H9 (cell line): ENCODE data around the gene BANP. TPM values are rescaled to one million over a fixed set of nuclear protein-coding genes. Genes with fewer than 3 reads are reported as not detected.

ENCODE experiments used
- DNase-seq: peaks from one replicate; pipeline ENCODE4 v3.0.0-alpha.2; 2017
- H2AFZ ChIP-seq: one replicate; pipeline ENCODE4 v1.6.1; 2013; ENCODE audit warnings: mild to moderate bottlenecking, low read length, control low read depth, moderate library complexity
- H2AK5ac ChIP-seq: 2 replicates; pipeline ENCODE4 v1.6.1; 2013; ENCODE audit warnings: low read length, control low read depth, mixed read lengths; ENCODE audit not compliant: insufficient read length
- H2BK120ac ChIP-seq: one replicate; pipeline ENCODE4 v1.6.1; 2013; ENCODE audit warnings: low read depth, mild to moderate bottlenecking, low read length, control low read depth, inconsistent platforms; ENCODE audit not compliant: poor library complexity, severe bottlenecking
- H2BK12ac ChIP-seq: 2 replicates; pipeline ENCODE4 v1.6.1; 2013; ENCODE audit warnings: low read length, control low read depth, mixed read lengths, low read depth; ENCODE audit not compliant: insufficient read length
- H2BK15ac ChIP-seq: 2 replicates; pipeline ENCODE4 v1.6.1; 2013; ENCODE audit warnings: low read depth, low read length, control low read depth
- H2BK20ac ChIP-seq: one replicate; pipeline ENCODE4 v1.6.1; 2013; ENCODE audit warnings: low read depth, mild to moderate bottlenecking, low read length, control low read depth, inconsistent platforms; ENCODE audit not compliant: poor library complexity, severe bottlenecking
- H2BK5ac ChIP-seq: 2 replicates; pipeline ENCODE4 v1.6.1; 2013; ENCODE audit warnings: low read length, control low read depth, mixed read lengths; ENCODE audit not compliant: insufficient read length
- H3K14ac ChIP-seq: 2 replicates; pipeline ENCODE4 v1.6.1; 2013; ENCODE audit warnings: low read length, control low read depth; ENCODE audit not compliant: insufficient read depth
- H3K18ac ChIP-seq: 2 replicates; pipeline ENCODE4 v1.6.1; 2013; ENCODE audit warnings: low read depth, mild to moderate bottlenecking, mixed read lengths, low read length, control low read depth; ENCODE audit not compliant: insufficient read length
- H3K23ac ChIP-seq: 2 replicates; pipeline ENCODE4 v1.6.1; 2013; ENCODE audit warnings: low read length, control low read depth, mixed read lengths, low read depth; ENCODE audit not compliant: insufficient read length
- H3K23me2 ChIP-seq: 2 replicates; pipeline ENCODE4 v1.6.1; 2013; ENCODE audit warnings: low read depth, mild to moderate bottlenecking, mixed read lengths, low read length, control low read depth; ENCODE audit not compliant: insufficient read length, poor library complexity, severe bottlenecking
- H3K27ac ChIP-seq: 2 replicates; pipeline ENCODE4 v1.5.1; 2013; ENCODE audit warnings: low read length, control low read depth, mixed read lengths, low read depth; ENCODE audit not compliant: insufficient read length
- H3K27me3 ChIP-seq: 2 replicates; pipeline ENCODE4 v1.6.1; 2013; ENCODE audit warnings: low read length, control low read depth, inconsistent platforms; ENCODE audit not compliant: insufficient read depth
- H3K4ac ChIP-seq: 2 replicates; pipeline ENCODE4 v1.6.1; 2013; ENCODE audit warnings: low read depth, mild to moderate bottlenecking, control low read depth, inconsistent platforms, low read length, moderate library complexity
- H3K4me1 ChIP-seq: 2 replicates; pipeline ENCODE4 v1.6.1; 2013; ENCODE audit warnings: low read length, control low read depth, inconsistent platforms; ENCODE audit not compliant: insufficient read depth
- H3K4me2 ChIP-seq: 2 replicates; pipeline ENCODE4 v1.6.1; 2013; ENCODE audit warnings: low read length, control low read depth, mixed read lengths; ENCODE audit not compliant: insufficient read length, insufficient read depth
- H3K56ac ChIP-seq: 2 replicates; pipeline ENCODE4 v1.6.1; 2013; ENCODE audit warnings: low read depth, mild to moderate bottlenecking, mixed read lengths, low read length, control low read depth; ENCODE audit not compliant: insufficient read length
- H3K79me1 ChIP-seq: 2 replicates; pipeline ENCODE4 v1.6.1; 2013; ENCODE audit warnings: low read depth, mild to moderate bottlenecking, moderate library complexity, low read length, control low read depth, inconsistent platforms; ENCODE audit not compliant: insufficient read depth, poor library complexity, severe bottlenecking
- H3K79me2 ChIP-seq: 2 replicates; pipeline ENCODE4 v1.6.1; 2013; ENCODE audit warnings: low read length, control low read depth, inconsistent platforms; ENCODE audit not compliant: insufficient read depth
- H3K9ac ChIP-seq: 2 replicates; pipeline ENCODE4 v1.6.1; 2013; ENCODE audit warnings: low read length, control low read depth, mixed read lengths; ENCODE audit not compliant: insufficient read length; ENCODE audit errors: extremely low read depth
- H3K9me3 ChIP-seq: one replicate; pipeline ENCODE4 v1.6.1; 2013; ENCODE audit warnings: low read depth, low read length, inconsistent platforms; ENCODE audit not compliant: control insufficient read depth
- H3T11ph ChIP-seq: one replicate; pipeline ENCODE4 v1.6.1; 2013; ENCODE audit warnings: mild to moderate bottlenecking, low read length, control low read depth, inconsistent platforms
- H4K20me1 ChIP-seq: one replicate; pipeline ENCODE4 v1.6.1; 2013; ENCODE audit not compliant: control insufficient read depth, insufficient read length, insufficient read depth
- H4K5ac ChIP-seq: 2 replicates; pipeline ENCODE4 v1.6.1; 2013; ENCODE audit warnings: low read depth, mild to moderate bottlenecking, mixed read lengths, low read length, control low read depth; ENCODE audit not compliant: insufficient read length
- H4K8ac ChIP-seq: replicated peaks from 2 replicates; pipeline ENCODE4 v1.6.1; 2013; ENCODE audit warnings: low read length, control low read depth, mixed read lengths, low read depth; ENCODE audit not compliant: insufficient read length
- H4K91ac ChIP-seq: 2 replicates; pipeline ENCODE4 v1.6.1; 2013; ENCODE audit warnings: low read depth, mild to moderate bottlenecking, moderate library complexity, mixed read lengths, low read length, control low read depth; ENCODE audit not compliant: insufficient read length
- H3K27ac Mint-ChIP-seq, 3 experiments: 2 replicates in 2 of 3; 3 replicates in 1 of 3; pipeline ENCODE4 v1.8.0; 2020 to 2021; ENCODE audit warnings: mixed read lengths in 3 of 3, mild to moderate bottlenecking in 1 of 3, moderate library complexity in 1 of 3
- H3K27me3 Mint-ChIP-seq: 2 replicates; pipeline ENCODE4 v1.8.0; 2021; ENCODE audit warnings: low read depth, mild to moderate bottlenecking, moderate library complexity, mixed read lengths
- H3K36me3 Mint-ChIP-seq, 3 experiments: 2 replicates in 2 of 3; 3 replicates in 1 of 3; pipeline ENCODE4 v1.8.0; 2020 to 2021; ENCODE audit warnings: low read depth in 3 of 3, mixed read lengths in 3 of 3; ENCODE audit not compliant: insufficient read depth in 1 of 3
- H3K4me1 Mint-ChIP-seq, 2 experiments: 2 replicates each; pipeline ENCODE4 v1.8.0; 2020; ENCODE audit warnings: mixed read lengths in 2 of 2
- H3K4me3 Mint-ChIP-seq, 2 experiments: 2 replicates in 1 of 2; 3 replicates in 1 of 2; pipeline ENCODE4 v1.8.0; 2020 to 2021; ENCODE audit warnings: mild to moderate bottlenecking in 2 of 2, mixed read lengths in 2 of 2, moderate library complexity in 1 of 2
- H3K9me3 Mint-ChIP-seq, 2 experiments: 2 replicates in 1 of 2; 3 replicates in 1 of 2; pipeline ENCODE4 v1.8.0; 2020; ENCODE audit warnings: mild to moderate bottlenecking in 2 of 2, mixed read lengths in 2 of 2, moderate library complexity in 1 of 2
- WGBS: extraction: QIAGEN DNeasy Blood & Tissue Kit; methylation state at CpG from one replicate; pipeline ENCODE4 v1.1.7; 2013; ENCODE audit warnings: missing lambda C conversion rate, low lambda C conversion rate, mixed read lengths; ENCODE audit not compliant: insufficient read length; ENCODE audit errors: extremely low coverage; 5-methylcytosine and 5-hydroxymethylcytosine counted together
- total RNA-seq: library from RNA; stranded (reverse); gene quantifications from 2 replicates; pipeline ENCODE4 v1.2.1, GENCODE V29; 2021
- TF ChIP-seq, protein P1 (sequence below): fragments of 200-600 bp; sonication (generic); conservative IDR thresholded peaks from 3 replicates; pipeline ENCODE4 v1.8.0; 2021; ENCODE audit warnings: antibody characterized with exemption, mild to moderate bottlenecking

The BANP gene
- total RNA-seq, 1 experiment from 2014 or later = 24.9 TPM

DNA sequence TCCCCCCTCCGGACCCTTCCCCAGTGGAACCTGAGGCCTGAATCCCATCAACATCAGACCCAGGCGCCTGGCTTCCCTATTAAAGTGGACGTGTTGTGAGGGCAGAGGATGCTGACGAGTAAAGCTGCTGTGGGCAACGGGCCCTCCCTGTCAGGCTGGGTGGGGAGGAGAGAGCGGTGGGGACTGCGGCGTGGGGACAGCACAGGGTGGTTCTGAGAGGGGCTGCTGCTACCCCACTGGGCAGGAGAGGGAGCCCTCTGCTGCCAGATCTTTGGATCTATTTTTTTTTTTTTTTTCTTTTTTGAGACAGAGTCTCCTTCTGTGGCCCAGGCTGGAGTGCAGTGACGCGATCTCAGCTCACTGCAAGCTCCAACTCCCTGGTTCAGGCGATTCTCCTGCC, 20.8 kb upstream of the BANP start:
- no peaks in the 10 kb centered on the region for H4K20me1 ChIP-seq
- Mint-ChIP-seq H3K27me3 (peaks cover 12% of the 10 kb centered on the region), H3K9me3 (peaks cover 2 to 3% of the 10 kb centered on the region in 2 experiments; a peak in 3 of 5 replicates), H3K4me1 (peaks cover 7 to 18% of the 10 kb centered on the region in 2 experiments), H3K27ac (no peak overlapping the region; a peak in 1 of 7 replicates), H3K36me3 (no peaks in the 10 kb centered on the region), H3K4me3 (no peak overlapping the region)
- no peak overlapping the region for H3K23ac ChIP-seq
- no peak overlapping the region for H2BK20ac ChIP-seq
- no peaks in the 10 kb centered on the region for H3K9me3 ChIP-seq
- no peak overlapping the region for H3T11ph ChIP-seq
- H3K27me3 ChIP-seq = no peaks in the 10 kb centered on the region
- H3K79me1 ChIP-seq = no peaks in the 10 kb centered on the region
- H3K14ac ChIP-seq = no peak overlapping the region
- H3K79me2 ChIP-seq = no peaks in the 10 kb centered on the region
- H2BK120ac ChIP-seq = no peak overlapping the region
- no peaks in the 10 kb centered on the region for H3K23me2 ChIP-seq
- H2BK12ac ChIP-seq = no peak overlapping the region
- WGBS = no CpG with 5 or more reads among the region's 11 CpGs
- no peak overlapping the region for H4K91ac ChIP-seq
- peak; percentile 48 for DNase-seq
- no peak overlapping the region for H4K8ac ChIP-seq
- TF ChIP-seq, protein P1, sequence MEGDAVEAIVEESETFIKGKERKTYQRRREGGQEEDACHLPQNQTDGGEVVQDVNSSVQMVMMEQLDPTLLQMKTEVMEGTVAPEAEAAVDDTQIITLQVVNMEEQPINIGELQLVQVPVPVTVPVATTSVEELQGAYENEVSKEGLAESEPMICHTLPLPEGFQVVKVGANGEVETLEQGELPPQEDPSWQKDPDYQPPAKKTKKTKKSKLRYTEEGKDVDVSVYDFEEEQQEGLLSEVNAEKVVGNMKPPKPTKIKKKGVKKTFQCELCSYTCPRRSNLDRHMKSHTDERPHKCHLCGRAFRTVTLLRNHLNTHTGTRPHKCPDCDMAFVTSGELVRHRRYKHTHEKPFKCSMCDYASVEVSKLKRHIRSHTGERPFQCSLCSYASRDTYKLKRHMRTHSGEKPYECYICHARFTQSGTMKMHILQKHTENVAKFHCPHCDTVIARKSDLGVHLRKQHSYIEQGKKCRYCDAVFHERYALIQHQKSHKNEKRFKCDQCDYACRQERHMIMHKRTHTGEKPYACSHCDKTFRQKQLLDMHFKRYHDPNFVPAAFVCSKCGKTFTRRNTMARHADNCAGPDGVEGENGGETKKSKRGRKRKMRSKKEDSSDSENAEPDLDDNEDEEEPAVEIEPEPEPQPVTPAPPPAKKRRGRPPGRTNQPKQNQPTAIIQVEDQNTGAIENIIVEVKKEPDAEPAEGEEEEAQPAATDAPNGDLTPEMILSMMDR = peak; percentile 55
- H3K4ac ChIP-seq = no peak overlapping the region
- H3K4me2 ChIP-seq = no peak overlapping the region
- no peak overlapping the region for H3K27ac ChIP-seq
- no peaks in the 10 kb centered on the region for H3K4me1 ChIP-seq
- H3K56ac ChIP-seq = no peak overlapping the region
- no peak overlapping the region for H2BK15ac ChIP-seq
- no peak overlapping the region for H2AFZ ChIP-seq
- no peak overlapping the region for H4K5ac ChIP-seq
- H3K9ac ChIP-seq = no peak overlapping the region
- H2BK5ac ChIP-seq = no peak overlapping the region
- no peak overlapping the region for H2AK5ac ChIP-seq
- no peak overlapping the region for H3K18ac ChIP-seq
